ENCODE results near the gene STK35. TPM values are rescaled to one million over a fixed set of nuclear protein-coding genes. Genes with fewer than 3 reads are reported as not detected.

The STK35 gene
- total and polyA plus RNA-seq, 2 of the 8 experiments (the other 6 are each of a cell fraction or from before 2014, with no cell fraction given): 24.9 to 45.0 TPM

DNA sequence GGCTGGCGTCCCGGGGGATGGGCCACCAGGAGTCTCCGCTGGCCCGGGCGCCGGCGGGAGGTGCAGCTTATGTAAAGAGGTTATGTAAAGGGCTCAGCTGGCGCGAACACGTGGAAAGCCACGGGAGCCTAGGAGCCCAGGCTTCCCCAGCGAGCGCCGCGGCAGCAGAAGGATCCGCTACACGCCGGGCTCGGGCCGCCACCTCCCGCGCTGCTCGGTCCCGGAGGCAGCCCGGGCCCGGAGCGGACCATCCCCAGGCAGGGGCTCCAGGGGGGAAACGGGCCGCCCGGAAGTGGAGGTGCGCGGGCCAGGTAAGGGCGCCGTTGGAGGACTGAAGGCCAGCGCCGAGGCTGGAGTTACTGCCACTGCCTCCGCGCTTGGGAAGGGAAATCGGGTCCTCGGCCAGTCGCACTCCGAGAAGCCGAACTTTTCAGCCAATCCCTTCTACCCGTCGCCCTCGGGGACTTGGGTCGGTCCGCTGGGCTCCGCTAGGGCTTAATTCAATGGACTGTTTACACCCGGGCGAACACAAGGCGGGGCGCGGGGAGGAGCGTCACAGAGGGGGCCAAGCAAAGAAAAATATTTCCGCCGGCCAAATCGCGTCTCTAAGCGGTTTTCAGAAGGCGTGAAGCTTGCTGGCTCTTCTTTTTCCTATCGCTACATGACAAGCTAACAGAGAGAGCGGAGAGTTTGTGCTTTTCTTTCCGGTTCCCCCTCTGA lies 398 bp downstream of the STK35 start (continued):
- TF ChIP-seq USF2 (IDR thresholded peaks at IDR 0.05; ENCODE audit: low read length) (no peak), SIRT6 (IDR thresholded peaks at IDR 0.05; ENCODE audit: low read length) (no peak), POLR2A (IDR thresholded peaks at IDR 0.05; ENCODE audit: control extremely low read depth in 1 of 2, low read depth in 2 of 2, low read length in 2 of 2) (peak; percentile 83 to 91), CHD1 (IDR thresholded peaks at IDR 0.05; ENCODE audit: low read depth, low read length) (peak; percentile 96), SP1 (IDR thresholded peaks at IDR 0.05; ENCODE audit: low read depth, low read length) (peak; percentile 70), E2F6 (IDR thresholded peaks at IDR 0.05) (peak; percentile 6; the same call in 1 of the 2 replicates), CREB1 (IDR thresholded peaks at IDR 0.05) (0 out of 2 replicates have a peak, but pooled peaks have one; percentile 29), EP300 (IDR thresholded peaks at IDR 0.05; ENCODE audit: borderline replicate concordance in 1 of 2, low read depth in 2 of 2, low read length in 2 of 2) (peak in 1 of 2 experiments; percentile 98; a peak in 2 of 3 replicates), SIX5 (IDR thresholded peaks at IDR 0.05; ENCODE audit: low read depth, low read length) (peak; percentile 50), NANOG (IDR thresholded peaks at IDR 0.05; ENCODE audit: insufficient read depth, low read depth, low read length, poor library complexity, severe bottlenecking) (no peak), SP2 (IDR thresholded peaks at IDR 0.05; ENCODE audit: low read length) (no peak), RXRA (IDR thresholded peaks at IDR 0.05; ENCODE audit: insufficient read depth, low read depth, low read length) (no peak), TAF1 (IDR thresholded peaks at IDR 0.05; ENCODE audit: low read depth, low read length) (peak; percentile 75; the same call in 1 of the 2 replicates), ZNF274 (IDR thresholded peaks at IDR 0.05; ENCODE audit: borderline replicate concordance, extremely low read depth, low read length) (no peak), POLR2AphosphoS5 (IDR thresholded peaks at IDR 0.05; ENCODE audit: low read depth, low read length) (peak; percentile 27), PHF8 (conservative IDR thresholded peaks at IDR 0.05; ENCODE audit: low read depth, low read length) (peak; percentile 75), SIN3A (conservative IDR thresholded peaks at IDR 0.05 in 1 of 2, IDR thresholded peaks at IDR 0.05 in 1 of 2; ENCODE audit: low read depth in 1 of 2, low read length in 2 of 2) (0 out of 4 replicates have a peak, but pooled peaks of 1 of the 2 experiments have one; percentile 49), SUZ12 (IDR thresholded peaks at IDR 0.05; ENCODE audit: low read length) (no peak), KDM5A (IDR thresholded peaks at IDR 0.05; ENCODE audit: low read length) (no peak), YY1 (IDR thresholded peaks at IDR 0.05; ENCODE audit: low read depth, low read length) (no peak), FOSL1 (IDR thresholded peaks at IDR 0.05; ENCODE audit: insufficient read depth, low read depth, low read length) (no peak), CBX5 (IDR thresholded peaks at IDR 0.05; ENCODE audit: low read depth, low read length) (no peak), RNF2 (IDR thresholded peaks at IDR 0.05; ENCODE audit: borderline replicate concordance, low read depth, low read length, missing control alignments, poor library complexity, severe bottlenecking) (no peak)
